GM23248 (cell line): ENCODE results near the gene CCDC27.

Experiments
- EZH2 ChIP-seq: fragments of 200-600 bp; sonication (generic); IDR thresholded peaks from 2 replicates; pipeline ENCODE4 v1.6.1; 2018; ENCODE audit warnings: antibody characterized with exemption, mild to moderate bottlenecking; ENCODE audit not compliant: insufficient read depth, poor library complexity, severe bottlenecking
- EZH2phosphoT487 ChIP-seq: fragments of 200-600 bp; sonication (generic); IDR thresholded peaks from 2 replicates; pipeline ENCODE4 v1.6.1; 2018; ENCODE audit warnings: antibody characterized with exemption, moderate library complexity, mild to moderate bottlenecking, low read depth; ENCODE audit not compliant: insufficient read depth

GRCh38 chr1:3712573-3713535 is 39.4 kb upstream of the CCDC27 start:
- TF ChIP-seq EZH2 (no peak), EZH2phosphoT487 (no peak)
